SK-N-SH treated with all-trans-retinoic acid at 6 μM for 48 hours (cell line): ENCODE data around the gene PROC.

Source experiments
- ATAC-seq: fragments of 200-7000 bp; cut with Tn5 transposase; 3 replicates; pipeline ENCODE4 v1.9.1; 2020; ENCODE audit warnings: mild to moderate bottlenecking, moderate library complexity
- ARNTL ChIP-seq: fragments of 450-650 bp; formaldehyde crosslinking; IDR thresholded peaks from 2 replicates; pipeline ENCODE4 v1.5.0; 2020; ENCODE audit warnings: low read depth, mild to moderate bottlenecking, moderate library complexity, borderline replicate concordance
- BACH2 ChIP-seq: fragments of 250-450 bp; sonication (Bioruptor Pico); IDR thresholded peaks from 2 replicates; pipeline ENCODE4 v1.9.0; 2021; ENCODE audit warnings: mild to moderate bottlenecking, borderline replicate concordance
- ESRRG ChIP-seq: fragments of 250-450 bp; sonication (Bioruptor Pico); IDR thresholded peaks from 2 replicates; pipeline ENCODE4 v1.6.1; 2021; ENCODE audit warnings: mild to moderate bottlenecking
- GLIS3 ChIP-seq: fragments of 250-450 bp; sonication (Bioruptor Pico); IDR thresholded peaks from 2 replicates; pipeline ENCODE4 v1.5.0; 2020; ENCODE audit warnings: mild to moderate bottlenecking, moderate library complexity
- ISL1 ChIP-seq: fragments of 250-450 bp; sonication (Bioruptor Pico); IDR thresholded peaks from 2 replicates; pipeline ENCODE4 v2.1.2; 2022; ENCODE audit warnings: mild to moderate bottlenecking, moderate library complexity
- OSR1 ChIP-seq: fragments of 250-450 bp; sonication (Bioruptor Pico); IDR thresholded peaks from 2 replicates; pipeline ENCODE4 v1.8.0; 2022; ENCODE audit warnings: moderate library complexity, mild to moderate bottlenecking, inconsistent platforms
- PPARA ChIP-seq: fragments of 250-450 bp; sonication (Bioruptor Pico); IDR thresholded peaks from 2 replicates; pipeline ENCODE4 v1.5.0; 2020; ENCODE audit warnings: mild to moderate bottlenecking, borderline replicate concordance
- RARB ChIP-seq: fragments of 250-450 bp; sonication (Bioruptor Pico); IDR thresholded peaks from 2 replicates; pipeline ENCODE4 v1.8.0; 2021; ENCODE audit warnings: mild to moderate bottlenecking, moderate library complexity
- SNAI2 ChIP-seq: fragments of 250-450 bp; sonication (Bioruptor Pico); IDR thresholded peaks from 2 replicates; pipeline ENCODE4 v1.5.0; 2020; ENCODE audit warnings: mild to moderate bottlenecking, moderate library complexity
- TCF4 ChIP-seq: fragments of 250-450 bp; sonication (Bioruptor Pico); IDR thresholded peaks from 2 replicates; pipeline ENCODE4 v1.8.0; 2021; ENCODE audit warnings: mild to moderate bottlenecking, moderate library complexity, borderline replicate concordance
- TOX ChIP-seq: fragments of 250-450 bp; sonication (Bioruptor Pico); IDR thresholded peaks from 2 replicates; pipeline ENCODE4 v1.8.0; 2021; ENCODE audit warnings: mild to moderate bottlenecking, moderate library complexity, borderline replicate concordance
- ZC3H10 ChIP-seq: fragments of 250-450 bp; sonication (Bioruptor Pico); IDR thresholded peaks from 2 replicates; pipeline ENCODE4 v1.5.1; 2021; ENCODE audit warnings: mild to moderate bottlenecking, moderate library complexity
- ZFP3 ChIP-seq: fragments of 250-450 bp; sonication (Bioruptor Pico); IDR thresholded peaks from 2 replicates; pipeline ENCODE4 v1.5.0; 2020; ENCODE audit warnings: mild to moderate bottlenecking, moderate library complexity
- ZNF565 ChIP-seq: fragments of 450-650 bp; formaldehyde crosslinking; conservative IDR thresholded peaks from 2 replicates; pipeline ENCODE4 v1.5.0; 2020; ENCODE audit warnings: low read depth, mild to moderate bottlenecking, moderate library complexity
- ZNF70 ChIP-seq: fragments of 450-650 bp; formaldehyde crosslinking; IDR thresholded peaks from 2 replicates; pipeline ENCODE4 v1.5.0; 2020; ENCODE audit warnings: mild to moderate bottlenecking, moderate library complexity
- ZNF8 ChIP-seq: fragments of 450-650 bp; formaldehyde crosslinking; IDR thresholded peaks from 2 replicates; pipeline ENCODE4 v1.5.0; 2020; ENCODE audit warnings: mild to moderate bottlenecking, moderate library complexity
- TF ChIP-seq, protein P1 (sequence below): fragments of 250-450 bp; sonication (Bioruptor Pico); IDR thresholded peaks from 2 replicates; pipeline ENCODE4 v1.8.0; 2020; ENCODE audit warnings: mild to moderate bottlenecking, moderate library complexity, borderline replicate concordance
- TF ChIP-seq, protein P2 (sequence below): fragments of 250-450 bp; sonication (Bioruptor Pico); IDR thresholded peaks from 2 replicates; pipeline ENCODE4 v1.8.0; 2021; ENCODE audit warnings: low read depth, mild to moderate bottlenecking, moderate library complexity, borderline replicate concordance
- TF ChIP-seq, protein P3 (sequence below): fragments of 250-450 bp; sonication (Bioruptor Pico); IDR thresholded peaks from 2 replicates; pipeline ENCODE4 v1.5.0; 2020; ENCODE audit warnings: mild to moderate bottlenecking, moderate library complexity
- TF ChIP-seq, protein P4 (sequence below): fragments of 250-450 bp; sonication (Bioruptor Pico); IDR thresholded peaks from 2 replicates; pipeline ENCODE4 v1.5.1; 2021; ENCODE audit warnings: mild to moderate bottlenecking, moderate library complexity

The PROC gene

DNA sequence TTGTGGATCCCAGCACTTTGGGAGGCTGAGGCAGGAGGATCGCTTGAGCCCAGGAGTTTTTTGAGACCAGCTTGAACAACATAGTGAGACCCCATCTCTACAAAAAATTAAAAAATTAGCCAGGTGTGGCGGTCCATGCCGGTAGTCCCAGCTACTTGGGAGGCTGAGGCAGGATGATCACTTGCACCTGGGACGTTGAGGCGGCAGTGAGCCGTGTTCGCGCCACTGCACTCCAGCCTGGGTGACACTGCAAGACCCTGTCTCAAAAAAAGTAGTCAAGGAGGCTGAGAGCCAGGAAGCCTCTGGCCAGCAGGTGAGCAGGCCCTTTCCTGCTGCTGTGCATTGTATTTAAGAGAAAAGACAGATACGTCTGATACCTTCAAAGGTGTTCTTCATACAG lies 11.1 kb upstream of the PROC start:
- ATAC-seq: no peak
- TF ChIP-seq GLIS3 (CRISPR knock-in tag) (no peak), BACH2 (CRISPR knock-in tag) (no peak), ZC3H10 (CRISPR knock-in tag) (no peak), PPARA (no peak), SNAI2 (CRISPR knock-in tag) (no peak), ESRRG (CRISPR knock-in tag) (no peak), RARB (CRISPR knock-in tag) (no peak), ZFP3 (no peak), ZNF8 (CRISPR knock-in tag) (no peak)
- TF ChIP-seq, protein P1, sequence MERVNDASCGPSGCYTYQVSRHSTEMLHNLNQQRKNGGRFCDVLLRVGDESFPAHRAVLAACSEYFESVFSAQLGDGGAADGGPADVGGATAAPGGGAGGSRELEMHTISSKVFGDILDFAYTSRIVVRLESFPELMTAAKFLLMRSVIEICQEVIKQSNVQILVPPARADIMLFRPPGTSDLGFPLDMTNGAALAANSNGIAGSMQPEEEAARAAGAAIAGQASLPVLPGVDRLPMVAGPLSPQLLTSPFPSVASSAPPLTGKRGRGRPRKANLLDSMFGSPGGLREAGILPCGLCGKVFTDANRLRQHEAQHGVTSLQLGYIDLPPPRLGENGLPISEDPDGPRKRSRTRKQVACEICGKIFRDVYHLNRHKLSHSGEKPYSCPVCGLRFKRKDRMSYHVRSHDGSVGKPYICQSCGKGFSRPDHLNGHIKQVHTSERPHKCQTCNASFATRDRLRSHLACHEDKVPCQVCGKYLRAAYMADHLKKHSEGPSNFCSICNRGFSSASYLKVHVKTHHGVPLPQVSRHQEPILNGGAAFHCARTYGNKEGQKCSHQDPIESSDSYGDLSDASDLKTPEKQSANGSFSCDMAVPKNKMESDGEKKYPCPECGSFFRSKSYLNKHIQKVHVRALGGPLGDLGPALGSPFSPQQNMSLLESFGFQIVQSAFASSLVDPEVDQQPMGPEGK (CRISPR knock-in tag): no peak
- TF ChIP-seq, protein P2, sequence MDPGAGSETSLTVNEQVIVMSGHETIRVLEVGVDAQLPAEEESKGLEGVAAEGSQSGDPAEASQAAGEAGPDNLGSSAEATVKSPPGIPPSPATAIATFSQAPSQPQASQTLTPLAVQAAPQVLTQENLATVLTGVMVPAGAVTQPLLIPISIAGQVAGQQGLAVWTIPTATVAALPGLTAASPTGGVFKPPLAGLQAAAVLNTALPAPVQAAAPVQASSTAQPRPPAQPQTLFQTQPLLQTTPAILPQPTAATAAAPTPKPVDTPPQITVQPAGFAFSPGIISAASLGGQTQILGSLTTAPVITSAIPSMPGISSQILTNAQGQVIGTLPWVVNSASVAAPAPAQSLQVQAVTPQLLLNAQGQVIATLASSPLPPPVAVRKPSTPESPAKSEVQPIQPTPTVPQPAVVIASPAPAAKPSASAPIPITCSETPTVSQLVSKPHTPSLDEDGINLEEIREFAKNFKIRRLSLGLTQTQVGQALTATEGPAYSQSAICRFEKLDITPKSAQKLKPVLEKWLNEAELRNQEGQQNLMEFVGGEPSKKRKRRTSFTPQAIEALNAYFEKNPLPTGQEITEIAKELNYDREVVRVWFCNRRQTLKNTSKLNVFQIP (CRISPR knock-in tag): no peak
- TF ChIP-seq, protein P3, sequence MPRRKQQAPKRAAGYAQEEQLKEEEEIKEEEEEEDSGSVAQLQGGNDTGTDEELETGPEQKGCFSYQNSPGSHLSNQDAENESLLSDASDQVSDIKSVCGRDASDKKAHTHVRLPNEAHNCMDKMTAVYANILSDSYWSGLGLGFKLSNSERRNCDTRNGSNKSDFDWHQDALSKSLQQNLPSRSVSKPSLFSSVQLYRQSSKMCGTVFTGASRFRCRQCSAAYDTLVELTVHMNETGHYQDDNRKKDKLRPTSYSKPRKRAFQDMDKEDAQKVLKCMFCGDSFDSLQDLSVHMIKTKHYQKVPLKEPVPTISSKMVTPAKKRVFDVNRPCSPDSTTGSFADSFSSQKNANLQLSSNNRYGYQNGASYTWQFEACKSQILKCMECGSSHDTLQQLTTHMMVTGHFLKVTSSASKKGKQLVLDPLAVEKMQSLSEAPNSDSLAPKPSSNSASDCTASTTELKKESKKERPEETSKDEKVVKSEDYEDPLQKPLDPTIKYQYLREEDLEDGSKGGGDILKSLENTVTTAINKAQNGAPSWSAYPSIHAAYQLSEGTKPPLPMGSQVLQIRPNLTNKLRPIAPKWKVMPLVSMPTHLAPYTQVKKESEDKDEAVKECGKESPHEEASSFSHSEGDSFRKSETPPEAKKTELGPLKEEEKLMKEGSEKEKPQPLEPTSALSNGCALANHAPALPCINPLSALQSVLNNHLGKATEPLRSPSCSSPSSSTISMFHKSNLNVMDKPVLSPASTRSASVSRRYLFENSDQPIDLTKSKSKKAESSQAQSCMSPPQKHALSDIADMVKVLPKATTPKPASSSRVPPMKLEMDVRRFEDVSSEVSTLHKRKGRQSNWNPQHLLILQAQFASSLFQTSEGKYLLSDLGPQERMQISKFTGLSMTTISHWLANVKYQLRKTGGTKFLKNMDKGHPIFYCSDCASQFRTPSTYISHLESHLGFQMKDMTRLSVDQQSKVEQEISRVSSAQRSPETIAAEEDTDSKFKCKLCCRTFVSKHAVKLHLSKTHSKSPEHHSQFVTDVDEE (CRISPR knock-in tag): no peak

DNA sequence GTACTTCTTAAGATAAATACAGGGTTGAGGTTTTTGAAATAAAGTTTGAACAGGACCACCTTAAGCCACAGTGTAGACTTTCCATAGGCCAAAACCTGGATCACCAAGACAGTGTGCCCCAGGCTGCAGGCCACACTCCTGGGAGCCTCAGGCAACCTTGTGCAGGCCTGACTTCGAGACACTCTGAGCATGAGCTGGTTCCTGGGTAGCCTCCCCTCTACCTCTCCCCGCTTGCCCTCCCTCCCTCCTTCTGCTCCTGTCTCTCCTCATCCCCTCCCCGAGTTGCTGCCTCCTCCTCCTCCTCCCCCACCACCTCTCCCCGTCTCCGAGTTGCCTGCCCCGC lies 10.6 kb upstream of the PROC start:
- TF ChIP-seq TOX (CRISPR knock-in tag): no peak
- no peak for TF ChIP-seq RARB (CRISPR knock-in tag)
- no peak for TF ChIP-seq TCF4 (CRISPR knock-in tag)
- no peak for TF ChIP-seq ISL1 (CRISPR knock-in tag)
- no peak for TF ChIP-seq ARNTL
- TF ChIP-seq, protein P3 (CRISPR knock-in tag): no peak
- TF ChIP-seq, protein P1 (CRISPR knock-in tag): no peak
- no peak for TF ChIP-seq SNAI2 (CRISPR knock-in tag)
- TF ChIP-seq, protein P4, sequence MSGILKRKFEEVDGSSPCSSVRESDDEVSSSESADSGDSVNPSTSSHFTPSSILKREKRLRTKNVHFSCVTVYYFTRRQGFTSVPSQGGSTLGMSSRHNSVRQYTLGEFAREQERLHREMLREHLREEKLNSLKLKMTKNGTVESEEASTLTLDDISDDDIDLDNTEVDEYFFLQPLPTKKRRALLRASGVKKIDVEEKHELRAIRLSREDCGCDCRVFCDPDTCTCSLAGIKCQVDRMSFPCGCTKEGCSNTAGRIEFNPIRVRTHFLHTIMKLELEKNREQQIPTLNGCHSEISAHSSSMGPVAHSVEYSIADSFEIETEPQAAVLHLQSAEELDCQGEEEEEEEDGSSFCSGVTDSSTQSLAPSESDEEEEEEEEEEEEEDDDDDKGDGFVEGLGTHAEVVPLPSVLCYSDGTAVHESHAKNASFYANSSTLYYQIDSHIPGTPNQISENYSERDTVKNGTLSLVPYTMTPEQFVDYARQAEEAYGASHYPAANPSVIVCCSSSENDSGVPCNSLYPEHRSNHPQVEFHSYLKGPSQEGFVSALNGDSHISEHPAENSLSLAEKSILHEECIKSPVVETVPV (CRISPR knock-in tag): no peak
- TF ChIP-seq OSR1: no peak
- TF ChIP-seq ZC3H10 (CRISPR knock-in tag): no peak
- TF ChIP-seq ZNF8 (CRISPR knock-in tag): no peak
- no peak for TF ChIP-seq ZFP3
- no peak for TF ChIP-seq ZNF70 (CRISPR knock-in tag)
- TF ChIP-seq ZNF565 (CRISPR knock-in tag): no peak
- ATAC-seq: peak; percentile 55
